DMS153 treated with DMSO at 0.1 percent for 48 hours (cell line): ENCODE results near the gene SYMPK.

Experiments
- DNase-seq: peaks from one replicate; lab custom pipeline; 2025; ENCODE audit not compliant: unreplicated experiment; lab: John Stamatoyannopoulos, UW

Gene SYMPK

DNA sequence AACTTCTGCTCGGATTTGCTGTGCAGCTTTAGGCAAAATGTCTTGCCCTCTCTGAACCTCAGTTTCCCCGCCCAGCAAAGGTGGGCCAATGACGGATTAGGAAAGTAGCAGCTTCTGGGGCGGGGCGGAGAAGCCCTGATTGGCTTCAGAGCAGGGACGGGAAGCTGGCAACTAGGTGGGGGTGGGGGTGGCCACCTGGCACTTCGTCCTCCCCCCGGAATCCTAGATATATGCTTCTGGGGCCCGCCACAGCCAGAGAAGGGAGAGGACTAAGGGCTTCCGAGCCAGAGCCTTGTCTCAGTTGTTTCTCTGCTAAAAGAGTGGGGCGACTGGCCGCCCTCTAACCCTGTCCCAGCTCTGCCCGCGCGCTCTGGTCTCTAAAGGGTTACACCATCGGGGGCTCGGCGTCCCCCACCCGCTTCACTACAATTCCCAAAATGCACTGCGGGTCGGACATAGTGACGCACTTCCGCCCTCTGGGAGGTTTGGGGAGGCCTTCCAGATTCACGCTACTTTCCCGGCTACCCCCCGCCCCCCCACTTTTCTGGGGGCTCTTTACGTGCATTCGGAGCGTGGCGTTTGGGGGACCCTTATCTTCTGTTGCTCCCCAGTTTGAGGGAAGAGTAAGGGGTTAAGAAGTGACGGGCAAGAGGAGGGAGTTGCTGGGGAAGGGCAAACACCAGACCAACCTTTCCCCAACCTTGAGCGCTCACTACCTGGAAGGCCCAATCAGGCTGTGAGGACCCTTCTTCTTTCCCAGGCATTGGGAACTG, 23.7 kb upstream of the SYMPK start:
- peak; percentile 71 for DNase-seq

GRCh38 chr19:45885556-45886426, 22.8 kb upstream of the SYMPK start, which contains the start of gene IRF2BP1:
Gene IRF2BP1, minus strand, starts transcription at chr19:45886141. Its CDS starts 367 bp downstream, at chr19:45885774.
- peak; percentile 75 for DNase-seq

- DNase-seq: no peak
These were observed 22.0 kb upstream of the SYMPK start for GRCh38 chr19:45884682-45885555.

- DNase-seq: no peak
These were observed 21.1 kb upstream of the SYMPK start for GRCh38 chr19:45883881-45884681.

DNA sequence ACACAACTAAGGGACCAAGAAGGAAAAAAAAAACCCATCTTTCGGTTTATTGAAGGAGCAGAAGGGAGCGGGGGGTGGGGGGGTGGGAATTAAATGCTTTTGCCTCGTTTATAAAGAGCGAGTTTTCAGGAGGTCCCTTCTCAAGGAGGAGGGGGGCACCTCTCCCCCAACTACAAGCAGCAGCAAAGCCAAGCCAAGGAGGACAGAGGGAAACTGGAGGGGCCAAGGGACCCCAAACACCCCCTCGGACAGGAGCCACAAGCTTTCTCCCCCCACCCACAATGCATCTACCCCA, 20.6 kb upstream of the SYMPK start:
- DNase-seq: no peak

- peak; percentile 62 for DNase-seq
These were observed 20.0 kb upstream of the SYMPK start for GRCh38 chr19:45882652-45883585.

DNA sequence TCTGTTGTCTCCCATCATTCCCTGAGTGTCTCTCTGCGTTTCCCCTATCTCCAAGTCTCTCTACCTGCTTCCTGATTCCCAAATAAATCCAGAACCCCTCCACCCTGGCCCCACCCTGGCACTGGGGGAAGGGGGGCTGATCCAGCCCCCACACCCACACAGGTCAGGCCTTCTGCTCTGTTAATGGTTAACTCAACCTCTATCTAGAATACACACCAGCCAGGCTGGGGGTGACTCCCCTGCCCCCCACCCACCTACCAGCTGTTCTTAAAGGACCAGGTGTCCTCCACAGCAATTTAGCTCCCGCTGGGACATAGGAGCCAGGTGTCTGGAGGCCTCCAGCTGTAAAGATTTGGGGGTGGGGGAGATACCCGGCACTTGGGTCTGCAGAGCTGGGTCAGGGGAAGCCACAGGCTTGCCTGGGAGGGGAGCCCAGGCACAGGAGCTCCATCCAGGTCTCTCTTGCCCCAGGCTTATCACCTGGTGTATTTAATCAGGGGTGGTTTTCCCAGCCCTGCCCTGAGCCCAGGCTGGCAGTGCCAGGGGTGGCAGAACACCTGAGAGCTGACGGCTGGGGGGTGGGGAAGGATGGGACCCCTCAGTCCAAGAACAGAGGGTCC, 19.1 kb upstream of the SYMPK start:
- DNase-seq: no peak

- no peak for DNase-seq
These were observed 18.3 kb upstream of the SYMPK start for GRCh38 chr19:45881082-45881908.

DNA sequence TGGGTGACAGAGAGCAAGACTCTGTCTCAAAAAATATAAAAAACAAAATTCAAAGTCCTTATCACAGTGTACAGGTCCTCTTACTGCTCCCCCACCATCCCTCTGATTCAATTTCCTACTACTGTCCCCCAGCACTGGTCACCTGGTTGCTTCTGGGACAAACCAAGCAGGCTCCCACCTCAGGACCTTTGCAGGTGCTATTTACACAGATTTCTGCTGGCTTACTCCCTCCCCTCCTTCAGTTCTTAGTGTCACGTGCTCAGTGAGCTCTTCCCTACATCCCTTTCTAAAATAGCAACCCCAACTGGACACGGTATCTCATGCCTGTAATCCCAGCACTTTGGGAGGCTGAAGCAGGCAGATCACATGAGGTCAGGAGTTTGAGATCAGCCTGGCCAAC, 17.0 kb upstream of the SYMPK start:
- DNase-seq: no peak

DNA sequence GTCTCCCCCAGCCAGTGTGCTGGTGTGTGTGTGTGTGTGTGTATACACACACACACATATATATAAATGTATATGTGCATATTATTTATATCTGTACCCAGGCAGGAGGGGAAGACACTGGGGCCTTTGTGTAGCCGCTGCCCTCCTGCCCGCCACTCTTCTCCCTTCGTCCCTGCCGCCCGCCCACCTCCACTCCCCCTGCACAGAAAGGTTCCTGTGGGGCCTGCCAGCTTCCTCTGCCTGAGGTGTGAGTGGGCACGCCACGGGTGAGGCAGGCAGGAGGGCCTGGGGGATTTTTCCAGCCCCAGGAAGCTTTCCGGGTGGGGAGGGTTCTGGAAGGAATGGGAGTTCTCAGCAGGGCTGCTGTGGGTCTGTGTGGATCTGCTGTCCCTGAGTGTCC, 16.1 kb upstream of the SYMPK start:
- no peak for DNase-seq

DNA sequence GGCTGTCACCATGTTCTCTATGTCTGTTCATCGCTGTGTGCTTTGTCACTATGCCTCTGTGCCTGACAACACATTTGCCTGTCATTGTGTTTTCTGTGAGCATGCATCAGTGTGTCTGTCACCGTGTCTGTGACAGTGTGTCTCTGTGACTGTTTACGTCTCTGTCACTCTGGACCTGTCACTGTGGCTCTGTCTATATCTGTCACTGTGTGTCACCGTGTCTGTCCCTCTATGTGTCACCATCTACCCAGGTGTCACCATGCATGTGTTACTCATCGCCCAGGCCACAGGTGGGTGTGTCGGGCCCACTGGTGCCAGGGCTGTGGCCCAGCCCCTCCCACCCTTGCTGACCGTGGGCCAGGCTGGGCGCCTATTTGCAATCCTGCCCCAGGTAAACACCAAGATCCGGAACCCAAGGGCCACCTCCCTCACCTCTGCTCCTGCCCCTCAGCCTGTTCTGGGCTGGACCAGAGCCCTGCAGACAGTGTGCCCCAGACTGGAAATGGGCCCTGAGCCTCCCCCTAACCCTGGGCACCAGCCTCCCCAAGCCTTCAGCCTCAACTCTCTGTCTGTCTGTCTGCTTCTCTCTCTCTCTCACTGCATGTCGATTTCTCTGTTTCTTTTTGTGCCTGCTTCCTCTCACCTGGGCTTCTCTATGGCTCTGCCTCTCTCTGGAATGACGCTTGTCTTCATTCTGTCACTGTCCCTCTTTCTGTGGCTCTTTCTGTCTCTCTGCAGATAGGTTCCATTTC, 15.3 kb upstream of the SYMPK start:
- DNase-seq: no peak

- DNase-seq: no peak
These were observed 13.7 kb upstream of the SYMPK start for GRCh38 chr19:45876411-45877197.

- DNase-seq: no peak
These were observed 13.1 kb upstream of the SYMPK start for GRCh38 chr19:45876161-45876410.

DNA sequence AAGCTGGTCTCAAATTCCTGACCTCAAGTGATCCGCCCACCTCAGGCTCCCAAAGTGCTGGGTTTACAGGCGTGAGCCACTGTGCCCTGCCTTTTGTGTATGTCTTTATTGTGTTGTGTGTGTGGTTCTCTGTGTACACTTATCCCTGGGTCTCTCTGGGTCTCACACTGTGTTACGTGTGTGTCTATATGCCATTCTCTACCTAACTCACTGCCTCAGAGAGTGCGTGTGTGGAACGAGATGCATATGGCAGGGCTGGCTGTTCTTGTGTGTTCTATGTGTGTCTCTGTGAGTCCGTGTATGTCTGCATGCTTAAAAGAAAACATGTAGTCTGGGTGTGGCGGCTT, 11.6 kb upstream of the SYMPK start:
- no peak for DNase-seq

- DNase-seq: no peak
These were observed 10.3 kb upstream of the SYMPK start for GRCh38 chr19:45873219-45873772.

GRCh38 chr19:45872095-45872919, 9.4 kb upstream of the SYMPK start:
- no peak for DNase-seq
